D721Med (cell line): ENCODE measurements around the gene CKMT2.

Source experiments
- DNase-seq: peaks from one replicate; pipeline ENCODE4 v3.0.0; 2011; ENCODE audit warnings: low spot score; ENCODE audit not compliant: insufficient read length
- FAIRE-seq: peaks from 2 replicates; lab custom pipeline; 2011; peaks lifted over from hg19 to GRCh38; lab: Jason Lieb, UNC
- CTCF ChIP-seq: IDR thresholded peaks from 2 replicates; pipeline ENCODE4 v1.5.1; 2012; ENCODE audit warnings: mild to moderate bottlenecking, control low read depth; ENCODE audit not compliant: insufficient read depth; ENCODE audit errors: missing control alignments

CKMT2 gene

GRCh38 chr5:81233080-81233634, at the start of gene CKMT2:
Gene CKMT2, plus strand, starts transcription at chr5:81233322. Its CDS starts 17,811 bp downstream, at chr5:81251133.
- FAIRE-seq: no peak
- DNase-seq: no peak
- TF ChIP-seq CTCF: no peak

GRCh38 chr5:81183811-81184748, 49.0 kb upstream of the CKMT2 start:
- FAIRE-seq: peak; percentile 71

DNA sequence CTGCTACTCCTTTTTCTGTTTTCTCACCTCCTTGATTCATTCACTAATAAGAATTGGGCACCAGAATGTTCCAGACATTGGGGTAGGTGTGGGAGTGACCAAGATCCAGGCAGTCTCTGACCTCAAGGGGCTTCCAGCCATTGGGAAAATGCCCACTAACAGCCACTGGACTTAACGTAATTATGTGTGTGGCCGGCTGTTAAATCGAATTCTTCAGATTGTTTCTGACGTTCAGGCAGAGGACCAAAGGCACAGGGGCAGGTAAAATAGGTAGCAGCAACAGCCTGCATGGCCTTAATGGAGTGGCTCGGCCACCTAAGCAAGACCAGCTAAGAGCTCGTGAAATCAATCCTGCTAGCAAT, 48.4 kb upstream of the CKMT2 start:
- TF ChIP-seq CTCF: no peak
- no peak for DNase-seq
- FAIRE-seq: no peak

More at GRCh38 chr5:81183811-81184748, 49.0 kb upstream of the CKMT2 start:
- no peak for TF ChIP-seq CTCF
- no peak for DNase-seq

- DNase-seq (no peak), FAIRE-seq (no peak)
- TF ChIP-seq CTCF: no peak
These were observed 45.2 kb upstream of the CKMT2 start for GRCh38 chr5:81187885-81188284.

GRCh38 chr5:81188962-81189361, 44.2 kb upstream of the CKMT2 start:
- DNase-seq (no peak), FAIRE-seq (no peak)
- TF ChIP-seq CTCF: no peak

- TF ChIP-seq CTCF: no peak
- DNase-seq (no peak), FAIRE-seq (no peak)
These were observed 43.1 kb upstream of the CKMT2 start for GRCh38 chr5:81189875-81190498.
